ENCODE results near the gene SSR3. TPM values are rescaled to one million over a fixed set of nuclear protein-coding genes. Genes with fewer than 3 reads are reported as not detected.

Gene SSR3
- total RNA-seq, 2 experiments from 2014 or later = 133 to 147 TPM

GRCh38 chr3:156532730-156533129 lies 22.2 kb downstream of the SSR3 start:
- Mint-ChIP-seq H3K27ac (no peak overlapping the region), H3K4me3 (no peak overlapping the region), H3K4me1 (ENCODE audit: low read depth) (peaks cover 9% of the 10 kb centered on the region), H3K36me3 (ENCODE audit: low read depth) (peaks cover 3% of the 10 kb centered on the region), H3K9me3 (ENCODE audit: insufficient read depth) (no peaks in the 10 kb centered on the region), H3K27me3 (ENCODE audit: low read depth) (peaks cover 2% of the 10 kb centered on the region)
- no peak for ATAC-seq
- ChIA-PET POLR2A (no interaction called here), CTCF (no interaction called here)
- DNase-seq = no peak

- H3K27ac Mint-ChIP-seq = no peak overlapping the region
- H3K4me3 Mint-ChIP-seq = no peak overlapping the region
- ATAC-seq (no peak), DNase-seq (no peak)
- H3K4me1 Mint-ChIP-seq (ENCODE audit: low read depth) = peaks cover 9% of the 10 kb centered on the region
- H3K36me3 Mint-ChIP-seq (ENCODE audit: low read depth) = no peaks in the 10 kb centered on the region
- no peaks in the 10 kb centered on the region for H3K9me3 Mint-ChIP-seq (ENCODE audit: insufficient read depth)
- peaks cover 2% of the 10 kb centered on the region for H3K27me3 Mint-ChIP-seq (ENCODE audit: low read depth)
- ChIA-PET CTCF (interaction anchor here (1.4 kb wide), 1 partner anchor 10 kb away, joined by 4 read pairs; no protein-coding TSS in a partner anchor), POLR2A (no interaction called here)
These were observed 23.9 kb downstream of the SSR3 start for GRCh38 chr3:156530980-156531379.

- ATAC-seq = no peak
- CTCF ChIA-PET = interaction anchor here (0.5 to 1.0 kb wide), 3 partner anchors 16 to 149 kb away, joined by 3 to 4 read pairs (median 3); no protein-coding TSS in a partner anchor
- POLR2A ChIA-PET = no interaction called here
- Mint-ChIP-seq H3K27ac (no peak overlapping the region), H3K4me3 (no peak overlapping the region), H3K4me1 (ENCODE audit: low read depth) (peaks cover 19% of the 10 kb centered on the region), H3K9me3 (ENCODE audit: insufficient read depth) (peaks cover 13% of the 10 kb centered on the region), H3K36me3 (ENCODE audit: low read depth) (peaks cover 16% of the 10 kb centered on the region), H3K27me3 (ENCODE audit: low read depth) (peaks cover 6% of the 10 kb centered on the region)
- DNase-seq = no peak
These were observed 27.9 kb downstream of the SSR3 start for GRCh38 chr3:156527060-156527459.

GRCh38 chr3:156525808-156526207 lies 29.1 kb downstream of the SSR3 start:
- Mint-ChIP-seq H3K9me3 (ENCODE audit: insufficient read depth) (peaks cover 13% of the 10 kb centered on the region), H3K27ac (no peak overlapping the region), H3K4me3 (no peak overlapping the region), H3K36me3 (ENCODE audit: low read depth) (peaks cover 16% of the 10 kb centered on the region), H3K27me3 (ENCODE audit: low read depth) (peaks cover 11% of the 10 kb centered on the region), H3K4me1 (ENCODE audit: low read depth) (peaks cover 19% of the 10 kb centered on the region)
- DNase-seq (no peak), ATAC-seq (no peak)
- ChIA-PET POLR2A (interaction anchor here (1.0 to 1.8 kb wide), 2 partner anchors 29 to 42 kb away, joined by 3 to 6 read pairs; partner anchors contain the start of gene SSR3), CTCF (interaction anchor here (1.1 to 2.3 kb wide), 4 partner anchors 17 to 143 kb away, joined by 3 to 16 read pairs (median 6); no protein-coding TSS in a partner anchor)

GRCh38 chr3:156522673-156523072 lies 32.2 kb downstream of the SSR3 start:
- peaks cover 16% of the 10 kb centered on the region for H3K36me3 Mint-ChIP-seq (ENCODE audit: low read depth)
- POLR2A ChIA-PET = no interaction called here

GRCh38 chr3:156519758-156520162 lies 35.2 kb downstream of the SSR3 start:
- Mint-ChIP-seq H3K27me3 (ENCODE audit: low read depth) (peaks cover 35% of the 10 kb centered on the region), H3K4me3 (no peak overlapping the region), H3K4me1 (ENCODE audit: low read depth) (peaks cover 16% of the 10 kb centered on the region), H3K9me3 (ENCODE audit: insufficient read depth) (peaks cover 13% of the 10 kb centered on the region), H3K27ac (no peak overlapping the region), H3K36me3 (ENCODE audit: low read depth) (peaks cover 16% of the 10 kb centered on the region)
- no peak for DNase-seq
- ChIA-PET CTCF (interaction anchor here (1.2 to 2.9 kb wide), 2 partner anchors 10 to 25 kb away, joined by 3 to 19 read pairs; no protein-coding TSS in a partner anchor), POLR2A (interaction anchor here (0.7 kb wide), 1 partner anchor 640 kb away, joined by 3 read pairs; the partner anchor contains the start of gene CCNL1)
- peak; percentile 42 for ATAC-seq

More at GRCh38 chr3:156522673-156523072, 32.2 kb downstream of the SSR3 start:
- H3K9me3 Mint-ChIP-seq (ENCODE audit: insufficient read depth) = peaks cover 13% of the 10 kb centered on the region
- peaks cover 26% of the 10 kb centered on the region for H3K27me3 Mint-ChIP-seq (ENCODE audit: low read depth)
- H3K27ac Mint-ChIP-seq = no peak overlapping the region
- DNase-seq (no peak), ATAC-seq (no peak)
- CTCF ChIA-PET = interaction anchor here (0.7 to 2.1 kb wide), 7 partner anchors 11 to 1050 kb away, joined by 3 to 6 read pairs (median 3); no protein-coding TSS in a partner anchor
- H3K4me1 Mint-ChIP-seq (ENCODE audit: low read depth) = peaks cover 19% of the 10 kb centered on the region
- H3K4me3 Mint-ChIP-seq = no peak overlapping the region

GRCh38 chr3:156518726-156519125 lies 36.2 kb downstream of the SSR3 start:
- Mint-ChIP-seq H3K9me3 (ENCODE audit: insufficient read depth) (peaks cover 6% of the 10 kb centered on the region), H3K4me3 (no peak overlapping the region), H3K27ac (no peak overlapping the region), H3K4me1 (ENCODE audit: low read depth) (peaks cover 6% of the 10 kb centered on the region), H3K36me3 (ENCODE audit: low read depth) (peaks cover 6% of the 10 kb centered on the region), H3K27me3 (ENCODE audit: low read depth) (peaks cover 35% of the 10 kb centered on the region)
- ATAC-seq (no peak), DNase-seq (no peak)
- CTCF ChIA-PET = interaction anchor here (1.1 to 2.9 kb wide), 3 partner anchors 9 to 619 kb away, joined by 5 to 19 read pairs (median 7); no protein-coding TSS in a partner anchor
- POLR2A ChIA-PET = no interaction called here

- Mint-ChIP-seq H3K4me1 (ENCODE audit: low read depth) (peaks cover 5% of the 10 kb centered on the region), H3K9me3 (ENCODE audit: insufficient read depth) (no peaks in the 10 kb centered on the region), H3K36me3 (ENCODE audit: low read depth) (no peaks in the 10 kb centered on the region), H3K27ac (no peak overlapping the region), H3K4me3 (no peak overlapping the region), H3K27me3 (ENCODE audit: low read depth) (peaks cover 30% of the 10 kb centered on the region)
- no peak for ATAC-seq
- no peak for DNase-seq
- ChIA-PET CTCF (interaction anchor here (1.2 to 2.0 kb wide), 3 partner anchors 24 to 620 kb away, joined by 3 to 7 read pairs (median 4); no protein-coding TSS in a partner anchor), POLR2A (interaction anchor here (1.1 kb wide), 1 partner anchor 658 kb away, joined by 4 read pairs; no protein-coding TSS in a partner anchor)
These were observed 38.0 kb downstream of the SSR3 start for GRCh38 chr3:156516961-156517360.

GRCh38 chr3:156516284-156516683 lies 38.6 kb downstream of the SSR3 start:
- no peak for DNase-seq
- CTCF ChIA-PET = interaction anchor here (0.8 to 1.3 kb wide), 2 partner anchors 12 to 71 kb away, joined by 3 read pairs; no protein-coding TSS in a partner anchor
- no peak for ATAC-seq
- Mint-ChIP-seq H3K4me1 (ENCODE audit: low read depth) (peaks cover 8% of the 10 kb centered on the region), H3K27ac (no peak overlapping the region), H3K27me3 (ENCODE audit: low read depth) (peaks cover 35% of the 10 kb centered on the region), H3K36me3 (ENCODE audit: low read depth) (no peaks in the 10 kb centered on the region), H3K4me3 (no peak overlapping the region), H3K9me3 (ENCODE audit: insufficient read depth) (no peaks in the 10 kb centered on the region)
- POLR2A ChIA-PET = interaction anchor here (0.8 kb wide), 1 partner anchor 12 kb away, joined by 3 read pairs; no protein-coding TSS in a partner anchor

- Mint-ChIP-seq H3K36me3 (ENCODE audit: low read depth) (no peaks in the 10 kb centered on the region), H3K27me3 (ENCODE audit: low read depth) (peaks cover 25% of the 10 kb centered on the region), H3K4me1 (ENCODE audit: low read depth) (peaks cover 8% of the 10 kb centered on the region), H3K27ac (no peak overlapping the region), H3K4me3 (no peak overlapping the region), H3K9me3 (ENCODE audit: insufficient read depth) (no peaks in the 10 kb centered on the region)
- ChIA-PET CTCF (interaction anchor here (0.6 to 10.7 kb wide), 4 partner anchors 31 to 363 kb away, joined by 3 to 103 read pairs (median 52); no protein-coding TSS in a partner anchor), POLR2A (no interaction called here)
- DNase-seq (no peak), ATAC-seq (no peak)
These were observed 41.3 kb downstream of the SSR3 start for GRCh38 chr3:156513619-156514018.

GRCh38 chr3:156511987-156512677 lies 42.8 kb downstream of the SSR3 start:
- Mint-ChIP-seq H3K36me3 (ENCODE audit: low read depth) (no peaks in the 10 kb centered on the region), H3K4me3 (no peak overlapping the region), H3K4me1 (ENCODE audit: low read depth) (peaks cover 8% of the 10 kb centered on the region), H3K27me3 (ENCODE audit: low read depth) (peaks cover 18% of the 10 kb centered on the region), H3K9me3 (ENCODE audit: insufficient read depth) (no peaks in the 10 kb centered on the region), H3K27ac (no peak overlapping the region)
- ChIA-PET POLR2A (interaction anchor here (0.6 to 0.8 kb wide), 2 partner anchors 13 to 50 kb away, joined by 3 read pairs; no protein-coding TSS in a partner anchor), CTCF (interaction anchor here (0.7 to 10.7 kb wide), 7 partner anchors 11 to 625 kb away, joined by 3 to 103 read pairs (median 5); no protein-coding TSS in a partner anchor)
- peak; percentile 49 for ATAC-seq
- no peak for DNase-seq

All from activated CD8-positive, alpha-beta T cell treated with anti-CD3 and anti-CD28 coated beads, Interleukin-2, amount 10 ng/mL, durations not matched to agents 7 days and 5 days (primary cell).